ENCODE data around the gene PTPRQ.

GRCh38 chr12:80491166-80491565 lies 47.1 kb downstream of the PTPRQ start:
- TF ChIP-seq CTCF (IDR thresholded peaks at IDR 0.05), result no peak
- TF ChIP-seq POLR2A (IDR thresholded peaks at IDR 0.05), result no peak

Measured in right lobe of liver (tissue), 4 donors.